ENCODE measurements around the gene PRKACG.

Gene PRKACG

GRCh38 chr9:68980341-68980914, 33.5 kb downstream of the PRKACG start:
- DNase-seq = peak; percentile 34 to 40 (median 37)

- DNase-seq = no peak
Observed at GRCh38 chr9:68979538-68980314, 34.2 kb downstream of the PRKACG start.

DNA sequence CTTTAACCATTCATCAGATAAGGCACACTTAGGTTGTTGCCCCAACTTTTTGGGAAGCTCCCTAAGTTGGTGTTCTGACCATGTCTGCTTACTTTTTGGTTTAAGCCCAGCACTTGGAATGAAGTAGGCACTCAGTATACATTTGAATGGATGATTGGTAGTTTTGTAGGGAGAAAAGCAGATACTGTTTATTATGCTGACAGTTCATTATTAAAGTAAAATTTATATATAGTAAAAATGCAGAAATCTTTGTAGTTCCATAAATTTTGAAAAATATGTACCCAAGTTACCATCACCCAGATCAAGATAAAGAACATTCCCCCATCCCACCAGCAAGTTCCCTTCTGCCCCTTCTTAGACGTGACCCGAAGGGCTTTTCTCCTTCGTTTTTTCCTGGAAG, 35.4 kb downstream of the PRKACG start:
- DNase-seq = no peak

DNA sequence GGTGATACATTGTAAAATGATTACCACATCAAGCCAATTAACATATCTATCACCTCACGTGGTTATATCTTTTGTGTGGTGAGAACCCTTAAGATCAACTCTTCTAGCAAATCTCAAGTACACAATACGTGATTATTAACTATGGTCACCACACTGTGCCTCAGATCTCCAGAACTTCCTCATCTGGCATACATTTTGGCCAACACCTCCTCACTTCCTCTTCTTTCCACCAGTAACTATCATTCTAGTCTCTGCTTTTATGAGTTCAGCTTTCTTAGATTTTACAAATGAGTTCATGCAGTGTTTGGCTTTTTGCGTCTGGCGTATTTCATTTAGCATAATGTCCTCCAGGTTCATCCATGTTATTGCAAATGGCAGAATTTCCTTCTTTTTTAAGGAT, 35.8 kb downstream of the PRKACG start:
- DNase-seq = peak; percentile 61 to 80 (median 77)

DNA sequence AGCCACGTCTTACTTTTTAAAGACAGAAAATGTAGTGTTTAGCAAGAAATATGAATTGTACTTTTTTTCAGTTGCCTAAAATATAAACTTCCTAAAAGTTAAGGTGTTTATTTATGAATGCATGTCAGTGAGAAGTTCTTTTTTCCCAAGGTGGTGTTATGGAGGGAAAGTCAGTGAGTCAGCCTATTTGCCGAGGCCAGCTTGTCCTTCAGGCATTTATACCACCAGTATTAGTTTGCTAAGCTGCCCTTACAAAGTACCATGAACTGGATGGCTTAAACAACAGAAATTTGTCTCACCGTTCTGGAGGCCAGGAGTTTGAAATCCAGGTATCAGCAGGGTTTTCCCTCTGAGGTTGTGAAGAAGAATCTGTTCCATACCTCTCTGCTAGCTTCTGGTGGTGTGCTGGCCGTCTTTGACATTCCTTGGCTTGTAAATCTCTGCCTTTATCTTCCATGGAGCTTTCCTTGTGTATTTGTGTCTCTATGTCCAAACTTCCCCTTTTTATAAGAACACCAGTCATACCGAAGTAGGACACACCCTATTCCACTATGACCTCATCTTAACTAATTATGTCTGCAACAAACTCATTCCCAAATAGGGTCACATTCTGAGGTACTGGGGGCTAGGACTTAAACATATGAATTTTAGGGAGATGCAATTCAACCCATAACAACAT, 38.4 kb downstream of the PRKACG start:
- peak; percentile 50 to 77 (median 77) for DNase-seq

DNA sequence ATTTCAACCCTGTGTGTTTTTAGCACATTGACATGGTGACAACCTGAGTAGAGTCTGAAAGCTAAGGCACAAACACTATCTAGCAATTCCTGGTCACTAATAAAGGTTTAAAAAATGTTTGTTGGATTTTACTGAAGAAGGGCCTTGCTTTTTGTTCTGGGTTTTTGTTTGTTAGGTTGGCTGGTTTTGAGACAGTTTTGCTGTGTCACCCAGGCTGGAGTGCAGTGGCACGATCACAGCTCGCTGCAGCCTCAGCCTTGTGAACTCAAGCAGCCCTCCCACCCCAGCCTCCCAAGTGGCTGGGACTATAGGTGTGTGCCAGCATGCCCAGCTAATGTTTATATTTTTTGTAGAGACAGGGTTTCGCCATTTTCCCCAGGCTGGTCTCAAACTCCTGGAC, 39.0 kb downstream of the PRKACG start:
- DNase-seq = peak in 1 of 3 donors; percentile 21

GRCh38 chr9:68974431-68974830, 39.5 kb downstream of the PRKACG start:
- DNase-seq = no peak

DNA sequence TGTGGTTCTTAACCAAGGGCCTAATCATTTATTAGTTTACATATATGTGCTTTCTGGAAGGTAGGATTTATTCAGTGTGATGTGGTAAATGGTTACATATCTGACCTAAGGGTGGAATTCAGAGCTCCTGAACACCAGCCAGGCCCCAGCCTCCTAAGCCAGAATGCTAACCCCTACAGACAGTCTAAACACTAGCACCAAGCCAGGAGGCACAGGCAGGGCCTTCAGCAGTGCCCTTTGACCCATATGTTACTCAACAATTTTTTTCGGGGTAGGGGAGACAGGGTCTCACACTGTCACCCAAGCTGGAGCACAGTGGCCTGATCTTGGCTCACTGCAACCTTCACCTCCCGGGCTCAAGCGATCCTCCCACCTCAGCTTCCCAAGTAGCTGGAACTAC, 40.3 kb downstream of the PRKACG start:
- DNase-seq = no peak

GRCh38 chr9:68970151-68970550, 43.8 kb downstream of the PRKACG start:
- no peak for DNase-seq

DNA sequence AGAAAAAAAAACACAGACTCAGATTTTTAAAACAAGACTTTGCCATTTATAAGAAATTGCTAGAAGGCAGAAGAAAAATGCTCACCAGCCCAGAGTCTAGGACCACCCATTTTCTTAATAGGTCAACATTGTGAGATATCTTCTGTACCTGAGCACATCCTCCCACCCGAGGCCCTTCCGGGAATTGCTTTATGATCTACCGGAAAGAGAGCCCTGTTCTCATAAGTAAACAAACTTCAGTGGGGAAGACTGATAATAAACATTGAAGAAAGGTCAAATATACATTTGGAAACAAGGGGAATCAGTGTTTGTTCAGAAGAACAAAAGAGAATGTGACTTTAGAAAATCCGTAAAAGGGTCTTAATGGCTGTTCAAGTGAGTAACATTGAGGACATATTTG, 44.4 kb downstream of the PRKACG start:
- DNase-seq = no peak

DNA sequence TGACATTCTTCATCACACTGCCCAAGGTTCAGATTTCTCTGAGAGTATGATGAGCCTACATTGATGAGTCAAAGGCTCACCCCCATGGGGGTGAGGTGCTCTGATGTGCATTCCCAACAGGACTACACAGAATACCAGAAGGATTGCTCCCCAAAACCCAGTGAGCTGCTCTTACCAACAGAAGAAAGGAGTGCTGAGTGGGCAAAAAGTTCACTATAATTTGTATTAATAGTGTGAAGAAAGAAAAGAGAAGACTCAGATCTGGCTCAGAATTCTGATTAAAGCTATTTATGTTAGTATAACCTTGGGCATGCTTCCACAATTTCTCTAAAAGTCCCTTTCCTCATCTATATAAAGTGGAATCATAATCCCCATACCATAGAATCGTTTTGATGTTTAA, 46.1 kb downstream of the PRKACG start:
- DNase-seq = no peak

DNA sequence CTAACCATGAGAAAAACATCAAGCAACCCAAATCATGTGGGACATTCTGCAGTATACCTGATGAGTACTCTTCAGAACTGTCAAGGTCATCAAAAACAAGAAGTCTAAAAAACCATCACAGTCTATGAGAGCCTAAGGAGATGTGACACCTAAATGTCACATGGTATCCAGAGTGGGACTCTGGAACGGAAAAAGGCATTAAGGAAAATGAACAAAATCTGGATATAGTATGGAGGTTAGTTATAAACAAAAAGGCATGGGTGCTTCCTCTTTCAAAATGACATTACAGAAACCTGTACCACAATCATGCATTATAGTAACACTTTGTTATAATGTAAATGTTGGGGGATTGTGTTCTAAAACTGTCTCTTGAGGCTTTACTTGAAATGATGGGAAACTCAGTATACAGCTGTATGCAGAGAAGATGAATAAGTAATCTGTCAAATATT, 47.4 kb downstream of the PRKACG start:
- no peak for DNase-seq

DNA sequence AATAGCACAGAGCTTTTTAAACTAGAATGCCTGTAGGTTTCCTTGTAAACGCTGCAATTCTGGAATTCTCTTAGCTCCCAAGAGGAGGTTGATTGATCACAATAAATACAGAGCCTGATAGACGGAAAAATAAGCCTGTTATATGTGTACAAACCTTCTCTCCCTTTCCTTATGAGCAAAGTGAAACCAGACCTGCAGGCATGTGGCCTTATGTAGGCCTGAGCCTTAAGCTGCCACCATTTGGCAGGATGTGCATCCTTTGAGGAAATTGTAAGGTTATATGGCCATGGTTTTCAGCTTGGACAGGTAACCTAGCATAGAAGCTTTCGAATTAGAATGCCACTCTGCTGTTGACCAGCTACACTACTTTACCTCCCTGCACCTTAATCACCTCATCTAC, 49.1 kb downstream of the PRKACG start:
- DNase-seq = no peak

GRCh38 chr9:68964102-68964541, 49.8 kb downstream of the PRKACG start:
- DNase-seq = no peak

- DNase-seq = no peak
Observed at GRCh38 chr9:68963416-68963815, 50.5 kb downstream of the PRKACG start.

Data from suppressor macrophage treated with lipopolysaccharide for 1 hour (primary cell).